ENCODE data around the gene FCHSD1.

DNA sequence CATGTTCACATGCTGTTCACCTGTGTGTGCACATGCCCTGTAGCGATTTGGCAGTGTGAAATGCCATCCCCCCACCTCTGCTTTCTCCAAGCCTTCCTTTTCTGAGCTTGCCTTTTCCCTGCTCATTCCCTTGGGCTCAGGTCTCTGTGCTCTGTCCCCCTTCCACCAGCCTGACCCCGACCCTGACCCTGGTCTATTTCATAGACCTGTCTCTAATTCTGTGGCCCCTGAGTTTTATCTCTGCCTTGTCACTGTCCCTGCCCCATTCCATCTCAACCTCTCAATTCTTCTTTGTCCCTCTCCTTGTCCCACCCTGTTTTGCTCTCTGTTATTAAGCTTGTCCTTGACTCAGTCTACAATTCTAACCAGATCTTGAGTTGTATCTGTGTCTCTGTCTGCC lies 30.1 kb upstream of the FCHSD1 start:
- TF ChIP-seq, protein P1, sequence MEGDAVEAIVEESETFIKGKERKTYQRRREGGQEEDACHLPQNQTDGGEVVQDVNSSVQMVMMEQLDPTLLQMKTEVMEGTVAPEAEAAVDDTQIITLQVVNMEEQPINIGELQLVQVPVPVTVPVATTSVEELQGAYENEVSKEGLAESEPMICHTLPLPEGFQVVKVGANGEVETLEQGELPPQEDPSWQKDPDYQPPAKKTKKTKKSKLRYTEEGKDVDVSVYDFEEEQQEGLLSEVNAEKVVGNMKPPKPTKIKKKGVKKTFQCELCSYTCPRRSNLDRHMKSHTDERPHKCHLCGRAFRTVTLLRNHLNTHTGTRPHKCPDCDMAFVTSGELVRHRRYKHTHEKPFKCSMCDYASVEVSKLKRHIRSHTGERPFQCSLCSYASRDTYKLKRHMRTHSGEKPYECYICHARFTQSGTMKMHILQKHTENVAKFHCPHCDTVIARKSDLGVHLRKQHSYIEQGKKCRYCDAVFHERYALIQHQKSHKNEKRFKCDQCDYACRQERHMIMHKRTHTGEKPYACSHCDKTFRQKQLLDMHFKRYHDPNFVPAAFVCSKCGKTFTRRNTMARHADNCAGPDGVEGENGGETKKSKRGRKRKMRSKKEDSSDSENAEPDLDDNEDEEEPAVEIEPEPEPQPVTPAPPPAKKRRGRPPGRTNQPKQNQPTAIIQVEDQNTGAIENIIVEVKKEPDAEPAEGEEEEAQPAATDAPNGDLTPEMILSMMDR (IDR thresholded peaks at IDR 0.05) = no peak
- no peak for TF ChIP-seq POLR2A (IDR thresholded peaks at IDR 0.05)
